HG02970 (cell line): ENCODE results near the gene FXYD4.
"Not testable (repeated sequence)": the region's sequence is repeated elsewhere in the genome, so short reads cannot be mapped to it uniquely, and the experiment has no call there.

Experiments used
- ATAC-seq: cut with Tn5 transposase; IDR thresholded peaks from one replicate; pipeline ENCODE4 v1.9.1; 2021; ENCODE audit warnings: mild to moderate bottlenecking, moderate library complexity, moderate number of reproducible peaks; ENCODE audit not compliant: unreplicated experiment, low FRiP score

Gene FXYD4, protein sequence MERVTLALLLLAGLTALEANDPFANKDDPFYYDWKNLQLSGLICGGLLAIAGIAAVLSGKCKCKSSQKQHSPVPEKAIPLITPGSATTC

GRCh38 chr10:43371418-43371817 lies at the start of gene FXYD4:
TSS of gene FXYD4 (plus strand) at chr10:43371636. CDS start at chr10:43373747, 2,111 bp downstream.
- ATAC-seq: no peak

- no peak for ATAC-seq
Observed at GRCh38 chr10:43322331-43322730, 49.1 kb upstream of the FXYD4 start.

GRCh38 chr10:43322769-43323168 lies 48.7 kb upstream of the FXYD4 start:
- no peak for ATAC-seq

DNA sequence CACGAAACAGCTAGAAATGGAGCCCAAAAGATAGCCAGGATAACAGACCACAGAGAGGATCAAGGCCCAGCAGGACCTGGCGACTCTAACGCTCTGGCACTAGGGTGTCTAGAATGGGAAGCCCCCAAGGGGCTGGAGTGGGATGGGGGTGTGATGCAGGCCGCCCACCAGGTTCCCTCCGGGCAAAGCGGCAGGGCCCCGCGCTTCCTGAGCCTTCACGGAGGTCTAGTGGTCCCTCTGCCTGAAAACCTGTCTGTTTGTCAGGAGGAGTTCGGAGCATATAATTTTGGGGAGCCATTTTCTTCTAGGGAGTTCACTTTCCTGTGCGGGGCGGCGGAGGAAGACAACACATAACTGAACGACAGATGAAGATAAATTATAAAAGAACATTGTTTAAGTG lies 48.2 kb upstream of the FXYD4 start:
- no peak for ATAC-seq

DNA sequence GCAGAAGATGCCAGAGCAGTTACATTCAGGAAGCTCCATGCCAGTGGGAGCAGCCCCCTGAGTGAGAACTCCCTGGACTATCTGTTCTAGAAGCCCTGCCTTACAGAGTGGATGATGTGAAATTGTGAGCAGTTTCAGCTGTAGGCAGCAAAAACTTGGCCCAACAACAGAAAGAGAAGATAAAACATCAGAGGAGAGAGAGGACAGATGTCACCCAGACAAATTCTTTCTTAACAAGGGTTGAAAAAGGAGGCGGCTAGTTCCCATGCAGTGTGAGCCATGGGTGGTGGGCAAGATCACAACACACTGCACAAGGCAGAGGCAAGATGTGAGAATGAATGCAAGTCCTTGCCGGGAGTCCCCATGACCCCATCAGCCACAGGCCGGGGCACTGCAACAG lies 46.6 kb upstream of the FXYD4 start:
- no peak for ATAC-seq

- ATAC-seq: no peak
Observed at GRCh38 chr10:43327171-43327570, 44.3 kb upstream of the FXYD4 start.

GRCh38 chr10:43327986-43328385 lies 43.5 kb upstream of the FXYD4 start:
- ATAC-seq: no peak

GRCh38 chr10:43328810-43329209 lies 42.6 kb upstream of the FXYD4 start:
- not testable (repeated sequence) for ATAC-seq

GRCh38 chr10:43329246-43329885 lies 42.1 kb upstream of the FXYD4 start:
- ATAC-seq: not testable (repeated sequence)

DNA sequence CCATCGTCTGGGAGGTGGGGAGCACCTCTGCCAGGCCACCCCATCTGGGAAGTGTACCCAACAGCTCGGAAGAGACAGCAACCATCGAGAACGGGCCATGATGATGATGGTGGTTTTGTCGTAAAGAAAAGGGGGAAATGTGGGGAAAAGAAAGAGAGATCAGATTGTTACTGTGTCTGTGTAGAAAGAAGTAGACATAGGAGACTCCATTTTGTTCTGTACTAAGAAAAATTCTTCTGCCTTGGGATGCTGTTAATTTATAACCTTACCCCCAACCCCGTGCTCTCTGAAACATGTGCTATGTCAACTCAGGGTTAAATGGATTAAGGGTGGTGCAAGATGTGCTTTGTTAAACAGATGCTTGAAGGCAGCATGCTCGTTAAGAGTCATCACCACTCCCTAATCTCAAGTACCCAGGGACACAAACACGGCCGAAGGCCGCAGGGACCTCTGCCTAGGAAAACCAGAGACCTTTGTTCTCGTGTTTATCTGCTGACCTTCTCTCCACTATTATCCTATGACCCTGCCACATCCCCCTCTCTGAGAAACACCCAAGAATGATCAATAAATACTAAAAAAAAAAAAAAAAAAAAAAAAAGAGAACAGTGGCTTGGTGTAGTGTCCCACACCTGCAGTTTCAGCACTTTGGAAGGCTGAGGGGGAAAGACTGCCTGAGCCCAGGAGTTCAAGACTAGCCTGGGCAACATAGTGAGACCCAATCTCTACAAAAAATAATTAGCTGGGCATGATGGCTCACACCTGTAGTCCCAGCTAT lies 41.2 kb upstream of the FXYD4 start:
- ATAC-seq: not testable (repeated sequence)

DNA sequence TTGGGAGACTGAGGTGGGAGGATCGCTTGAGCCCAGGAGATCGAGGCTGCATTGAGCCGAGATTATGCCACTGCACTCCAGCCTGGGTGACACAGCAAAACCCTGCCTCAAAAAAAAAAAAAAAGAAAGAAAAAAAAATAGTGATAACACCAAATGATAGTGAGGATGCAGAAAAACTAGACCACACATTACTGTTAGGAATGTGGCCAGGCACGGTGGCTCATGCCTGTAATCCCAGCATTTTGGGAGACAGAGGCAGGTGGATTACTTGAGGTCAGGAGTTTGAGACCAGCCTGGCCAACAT lies 40.7 kb upstream of the FXYD4 start:
- not testable (repeated sequence) for ATAC-seq

DNA sequence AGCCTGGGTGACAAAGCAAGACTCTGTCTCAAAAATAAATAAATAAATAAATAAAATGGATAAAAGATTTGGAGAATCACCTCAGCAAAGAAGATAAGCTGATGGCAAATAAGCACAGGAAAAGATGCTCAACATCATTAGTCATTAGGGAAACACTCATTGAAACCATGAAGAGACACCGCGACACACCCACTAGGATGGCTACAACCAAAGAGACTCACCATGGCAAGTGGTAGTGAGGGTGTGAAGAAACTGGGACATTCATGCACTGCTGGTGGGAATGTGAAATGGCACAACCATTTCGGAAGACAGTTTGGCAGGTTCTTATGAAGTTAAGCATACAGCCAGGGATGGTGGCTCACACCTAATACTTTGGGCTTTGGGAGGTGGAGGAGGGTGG lies 37.8 kb upstream of the FXYD4 start:
- ATAC-seq: no peak

DNA sequence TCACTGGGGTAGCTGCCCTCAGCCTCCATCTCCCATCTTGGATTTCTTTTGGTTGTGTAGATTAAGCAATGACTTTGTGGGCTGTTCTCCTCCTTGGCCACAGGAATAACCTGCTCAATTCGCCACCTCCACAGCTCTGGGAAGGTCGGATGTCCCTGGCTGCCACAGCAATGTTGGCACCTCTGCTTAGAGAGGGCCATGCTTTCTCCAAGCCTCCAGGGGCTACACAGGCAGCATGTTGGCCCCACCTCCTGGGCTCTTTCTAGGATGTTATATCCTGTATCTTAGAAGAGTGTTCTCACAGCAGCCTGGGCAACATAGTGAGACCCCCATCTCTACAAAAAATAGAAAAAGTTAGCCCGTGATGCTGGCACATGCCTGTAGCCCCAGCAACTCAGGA lies 35.4 kb upstream of the FXYD4 start:
- ATAC-seq: no peak

DNA sequence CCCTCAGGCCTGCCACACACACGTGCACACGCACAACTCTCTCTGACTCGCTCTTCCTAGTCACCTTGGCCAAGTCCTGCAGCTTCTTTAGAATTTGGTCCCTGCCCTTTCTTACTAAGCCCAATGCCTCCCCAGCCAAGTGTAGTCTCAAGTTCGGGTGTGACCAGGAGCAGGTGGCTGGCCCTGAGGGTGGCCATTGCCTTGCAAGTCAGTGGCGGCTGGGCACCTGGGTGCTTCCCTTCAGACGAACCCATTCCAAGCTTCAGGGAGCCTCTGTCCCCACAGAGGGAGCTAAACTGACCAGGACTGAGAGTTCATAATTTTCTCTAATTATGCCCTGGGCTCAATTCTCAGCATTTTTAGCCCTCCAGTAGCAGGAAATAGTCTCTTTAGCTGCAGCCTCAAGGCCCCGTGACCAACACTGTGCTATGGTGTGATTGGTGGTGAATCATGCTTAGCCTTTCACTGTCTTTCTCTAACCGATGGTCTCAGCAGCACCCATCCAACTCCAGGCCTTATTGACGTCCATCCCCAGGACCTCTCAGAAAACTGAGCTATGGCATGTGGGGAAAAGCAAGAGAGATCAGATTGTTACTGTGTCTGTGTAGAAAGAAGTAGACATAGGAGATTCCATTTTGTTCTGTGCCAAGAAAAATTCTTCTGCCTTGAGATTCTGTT lies 34.7 kb upstream of the FXYD4 start:
- ATAC-seq: no peak

GRCh38 chr10:43337536-43337935 lies 33.9 kb upstream of the FXYD4 start:
- ATAC-seq: not testable (repeated sequence)

DNA sequence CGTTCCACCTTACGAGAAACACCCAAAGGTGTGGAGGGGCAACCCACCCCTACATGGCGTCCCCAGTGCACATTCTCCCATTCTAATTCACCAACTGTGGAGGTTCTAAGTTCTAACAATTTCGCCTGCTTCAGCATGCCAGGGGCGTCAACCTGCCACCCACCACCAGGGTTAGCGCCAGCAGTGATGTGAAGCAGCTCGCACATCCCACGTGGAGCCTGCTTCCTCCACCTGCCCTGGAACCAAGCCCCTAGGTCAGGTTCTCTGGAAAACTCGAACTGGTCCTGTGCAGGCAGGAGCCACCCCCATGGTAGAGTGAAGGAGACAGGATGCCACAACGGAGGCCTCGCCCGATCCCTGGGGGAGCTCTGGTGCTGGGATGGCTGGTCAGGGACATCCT lies 33.3 kb upstream of the FXYD4 start:
- ATAC-seq: no peak

- no peak for ATAC-seq
Observed at GRCh38 chr10:43339136-43339535, 32.3 kb upstream of the FXYD4 start.

GRCh38 chr10:43340101-43340500 lies 31.3 kb upstream of the FXYD4 start:
- no peak for ATAC-seq

GRCh38 chr10:43340619-43341018 lies 30.8 kb upstream of the FXYD4 start:
- no peak for ATAC-seq

DNA sequence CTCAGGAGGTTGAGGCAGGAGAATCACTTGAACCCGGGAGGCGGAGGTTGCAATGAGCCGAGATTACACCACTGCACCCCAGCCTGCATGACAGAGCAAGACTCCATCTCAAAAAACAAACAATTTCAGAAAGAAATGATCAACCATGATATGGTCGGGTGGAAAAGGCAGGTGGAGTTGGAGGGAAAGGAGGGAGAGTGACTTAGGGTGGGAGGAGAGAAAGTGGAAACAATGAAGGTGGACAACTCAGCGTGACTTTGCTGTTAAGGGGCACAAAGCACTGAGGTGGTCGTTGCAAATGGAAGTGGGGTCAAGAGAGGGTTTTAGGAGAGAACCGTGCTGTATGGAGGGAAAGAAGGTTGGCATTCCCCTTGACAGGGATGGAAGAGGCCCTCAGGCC lies 30.0 kb upstream of the FXYD4 start:
- ATAC-seq: no peak

GRCh38 chr10:43342279-43343125 lies 28.9 kb upstream of the FXYD4 start:
- no peak for ATAC-seq
